H1 (cell line): Measurements from ENCODE around the gene RXFP1. TPM values are rescaled to one million over a fixed set of nuclear protein-coding genes. Genes with fewer than 3 reads are reported as not detected.

Experiments used
- EGR1 ChIP-seq: IDR thresholded peaks from 2 replicates; pipeline ENCODE4 v1.6.1; 2011; ENCODE audit warnings: low read depth, low read length, borderline replicate concordance
- KDM4A ChIP-seq: IDR thresholded peaks from one replicate; pipeline ENCODE4 v1.7.1; 2012; ENCODE audit warnings: low read depth, mild to moderate bottlenecking, moderate library complexity, low read length, inconsistent platforms; ENCODE audit not compliant: severe bottlenecking
- PHF8 ChIP-seq: fragments of 200-600 bp; sonication (generic); conservative IDR thresholded peaks from 2 replicates; pipeline ENCODE4 v1.7.1; 2012; ENCODE audit warnings: low read depth, mild to moderate bottlenecking, inconsistent platforms, low read length, moderate library complexity
- polyA plus RNA-seq, 7 experiments: library from polyadenylated mRNA; depleted of rRNA in 3 of 7; stranded (reverse) in 5 of 7; unstranded in 2 of 7; fragments of >200 nt in 5 of 7; fragments of 200-250 nt in 2 of 7; gene quantifications; 1 replicate in 5 of 7; 2 replicates in 1 of 7; 4 replicates in 1 of 7; pipeline versions ENCODE4 v1.2.1 to v1.2.3, GENCODE V29; 2011 to 2013; ENCODE audit warnings: missing spikeins in 2 of 7, mixed read lengths in 2 of 7
- total RNA-seq: library from RNA; stranded (reverse); fragmentation: NEBNext Ultra II Directional; extraction: Animal tissue kit (Norgen Biotek cat#: 25700); gene quantifications from 2 replicates; pipeline ENCODE4 v1.2.1, GENCODE V29; 2021

The RXFP1 gene
- total and polyA plus RNA-seq, 2 of the 8 experiments (the other 6 are each of a cell fraction or from before 2014, with no cell fraction given): 0.14 to 0.56 TPM

DNA sequence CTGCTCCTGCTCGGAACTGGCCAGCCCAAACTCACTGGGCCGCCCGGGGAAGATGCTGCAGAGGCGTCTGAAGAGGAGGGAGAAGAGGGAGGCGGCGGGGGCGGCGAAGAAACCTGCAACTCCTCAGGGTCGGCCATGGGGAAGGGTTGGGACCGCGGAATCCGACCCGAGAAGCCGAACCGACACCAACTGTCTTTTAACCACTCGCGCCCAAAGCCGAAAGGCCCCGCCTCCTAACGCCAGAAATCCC is 149.9 kb downstream of the RXFP1 start, which contains the start of gene C4orf46 (continued):
- TF ChIP-seq EGR1 (no peak), KDM4A (peak; percentile 5), PHF8 (peak; percentile 67)
